H9 (cell line): ENCODE measurements around the gene VPS39. TPM values are rescaled to one million over a fixed set of nuclear protein-coding genes. Genes with fewer than 3 reads are reported as not detected.

Source experiments
- DNase-seq: peaks from one replicate; pipeline ENCODE4 v3.0.0-alpha.2; 2017
- H2AFZ ChIP-seq: one replicate; pipeline ENCODE4 v1.6.1; 2013; ENCODE audit warnings: mild to moderate bottlenecking, low read length, control low read depth, moderate library complexity
- H2AK5ac ChIP-seq: 2 replicates; pipeline ENCODE4 v1.6.1; 2013; ENCODE audit warnings: low read length, control low read depth, mixed read lengths; ENCODE audit not compliant: insufficient read length
- H2BK120ac ChIP-seq: one replicate; pipeline ENCODE4 v1.6.1; 2013; ENCODE audit warnings: low read depth, mild to moderate bottlenecking, low read length, control low read depth, inconsistent platforms; ENCODE audit not compliant: poor library complexity, severe bottlenecking
- H2BK12ac ChIP-seq: 2 replicates; pipeline ENCODE4 v1.6.1; 2013; ENCODE audit warnings: low read length, control low read depth, mixed read lengths, low read depth; ENCODE audit not compliant: insufficient read length
- H2BK15ac ChIP-seq: 2 replicates; pipeline ENCODE4 v1.6.1; 2013; ENCODE audit warnings: low read depth, low read length, control low read depth
- H2BK20ac ChIP-seq: one replicate; pipeline ENCODE4 v1.6.1; 2013; ENCODE audit warnings: low read depth, mild to moderate bottlenecking, low read length, control low read depth, inconsistent platforms; ENCODE audit not compliant: poor library complexity, severe bottlenecking
- H2BK5ac ChIP-seq: 2 replicates; pipeline ENCODE4 v1.6.1; 2013; ENCODE audit warnings: low read length, control low read depth, mixed read lengths; ENCODE audit not compliant: insufficient read length
- H3K14ac ChIP-seq: 2 replicates; pipeline ENCODE4 v1.6.1; 2013; ENCODE audit warnings: low read length, control low read depth; ENCODE audit not compliant: insufficient read depth
- H3K18ac ChIP-seq: 2 replicates; pipeline ENCODE4 v1.6.1; 2013; ENCODE audit warnings: low read depth, mild to moderate bottlenecking, mixed read lengths, low read length, control low read depth; ENCODE audit not compliant: insufficient read length
- H3K23ac ChIP-seq: 2 replicates; pipeline ENCODE4 v1.6.1; 2013; ENCODE audit warnings: low read length, control low read depth, mixed read lengths, low read depth; ENCODE audit not compliant: insufficient read length
- H3K23me2 ChIP-seq: 2 replicates; pipeline ENCODE4 v1.6.1; 2013; ENCODE audit warnings: low read depth, mild to moderate bottlenecking, mixed read lengths, low read length, control low read depth; ENCODE audit not compliant: insufficient read length, poor library complexity, severe bottlenecking
- H3K27ac ChIP-seq: 2 replicates; pipeline ENCODE4 v1.5.1; 2013; ENCODE audit warnings: low read length, control low read depth, mixed read lengths, low read depth; ENCODE audit not compliant: insufficient read length
- H3K27me3 ChIP-seq: 2 replicates; pipeline ENCODE4 v1.6.1; 2013; ENCODE audit warnings: low read length, control low read depth, inconsistent platforms; ENCODE audit not compliant: insufficient read depth
- H3K4ac ChIP-seq: 2 replicates; pipeline ENCODE4 v1.6.1; 2013; ENCODE audit warnings: low read depth, mild to moderate bottlenecking, control low read depth, inconsistent platforms, low read length, moderate library complexity
- H3K4me1 ChIP-seq: 2 replicates; pipeline ENCODE4 v1.6.1; 2013; ENCODE audit warnings: low read length, control low read depth, inconsistent platforms; ENCODE audit not compliant: insufficient read depth
- H3K4me2 ChIP-seq: 2 replicates; pipeline ENCODE4 v1.6.1; 2013; ENCODE audit warnings: low read length, control low read depth, mixed read lengths; ENCODE audit not compliant: insufficient read length, insufficient read depth
- H3K56ac ChIP-seq: 2 replicates; pipeline ENCODE4 v1.6.1; 2013; ENCODE audit warnings: low read depth, mild to moderate bottlenecking, mixed read lengths, low read length, control low read depth; ENCODE audit not compliant: insufficient read length
- H3K79me1 ChIP-seq: 2 replicates; pipeline ENCODE4 v1.6.1; 2013; ENCODE audit warnings: low read depth, mild to moderate bottlenecking, moderate library complexity, low read length, control low read depth, inconsistent platforms; ENCODE audit not compliant: insufficient read depth, poor library complexity, severe bottlenecking
- H3K79me2 ChIP-seq: 2 replicates; pipeline ENCODE4 v1.6.1; 2013; ENCODE audit warnings: low read length, control low read depth, inconsistent platforms; ENCODE audit not compliant: insufficient read depth
- H3K9ac ChIP-seq: 2 replicates; pipeline ENCODE4 v1.6.1; 2013; ENCODE audit warnings: low read length, control low read depth, mixed read lengths; ENCODE audit not compliant: insufficient read length; ENCODE audit errors: extremely low read depth
- H3K9me3 ChIP-seq: one replicate; pipeline ENCODE4 v1.6.1; 2013; ENCODE audit warnings: low read depth, low read length, inconsistent platforms; ENCODE audit not compliant: control insufficient read depth
- H3T11ph ChIP-seq: one replicate; pipeline ENCODE4 v1.6.1; 2013; ENCODE audit warnings: mild to moderate bottlenecking, low read length, control low read depth, inconsistent platforms
- H4K20me1 ChIP-seq: one replicate; pipeline ENCODE4 v1.6.1; 2013; ENCODE audit not compliant: control insufficient read depth, insufficient read length, insufficient read depth
- H4K5ac ChIP-seq: 2 replicates; pipeline ENCODE4 v1.6.1; 2013; ENCODE audit warnings: low read depth, mild to moderate bottlenecking, mixed read lengths, low read length, control low read depth; ENCODE audit not compliant: insufficient read length
- H4K8ac ChIP-seq: replicated peaks from 2 replicates; pipeline ENCODE4 v1.6.1; 2013; ENCODE audit warnings: low read length, control low read depth, mixed read lengths, low read depth; ENCODE audit not compliant: insufficient read length
- H4K91ac ChIP-seq: 2 replicates; pipeline ENCODE4 v1.6.1; 2013; ENCODE audit warnings: low read depth, mild to moderate bottlenecking, moderate library complexity, mixed read lengths, low read length, control low read depth; ENCODE audit not compliant: insufficient read length
- H3K27ac Mint-ChIP-seq, 3 experiments: 2 replicates in 2 of 3; 3 replicates in 1 of 3; pipeline ENCODE4 v1.8.0; 2020 to 2021; ENCODE audit warnings: mixed read lengths in 3 of 3, mild to moderate bottlenecking in 1 of 3, moderate library complexity in 1 of 3
- H3K27me3 Mint-ChIP-seq: 2 replicates; pipeline ENCODE4 v1.8.0; 2021; ENCODE audit warnings: low read depth, mild to moderate bottlenecking, moderate library complexity, mixed read lengths
- H3K36me3 Mint-ChIP-seq, 3 experiments: 2 replicates in 2 of 3; 3 replicates in 1 of 3; pipeline ENCODE4 v1.8.0; 2020 to 2021; ENCODE audit warnings: low read depth in 3 of 3, mixed read lengths in 3 of 3; ENCODE audit not compliant: insufficient read depth in 1 of 3
- H3K4me1 Mint-ChIP-seq, 2 experiments: 2 replicates each; pipeline ENCODE4 v1.8.0; 2020; ENCODE audit warnings: mixed read lengths in 2 of 2
- H3K4me3 Mint-ChIP-seq, 2 experiments: 2 replicates in 1 of 2; 3 replicates in 1 of 2; pipeline ENCODE4 v1.8.0; 2020 to 2021; ENCODE audit warnings: mild to moderate bottlenecking in 2 of 2, mixed read lengths in 2 of 2, moderate library complexity in 1 of 2
- H3K9me3 Mint-ChIP-seq, 2 experiments: 2 replicates in 1 of 2; 3 replicates in 1 of 2; pipeline ENCODE4 v1.8.0; 2020; ENCODE audit warnings: mild to moderate bottlenecking in 2 of 2, mixed read lengths in 2 of 2, moderate library complexity in 1 of 2
- CTCF ChIP-seq: fragments of 200-600 bp; sonication (generic); conservative IDR thresholded peaks from 3 replicates; pipeline ENCODE4 v1.8.0; 2021; ENCODE audit warnings: antibody characterized with exemption, mild to moderate bottlenecking
- WGBS: extraction: QIAGEN DNeasy Blood & Tissue Kit; methylation state at CpG from one replicate; pipeline ENCODE4 v1.1.7; 2013; ENCODE audit warnings: missing lambda C conversion rate, low lambda C conversion rate, mixed read lengths; ENCODE audit not compliant: insufficient read length; ENCODE audit errors: extremely low coverage; 5-methylcytosine and 5-hydroxymethylcytosine counted together
- total RNA-seq: library from RNA; stranded (reverse); gene quantifications from 2 replicates; pipeline ENCODE4 v1.2.1, GENCODE V29; 2021

VPS39 gene
- total RNA-seq, 1 experiment from 2014 or later, result 48.6 TPM

- no peak overlapping the region for H3K4me2 ChIP-seq
- no peak overlapping the region for H2BK12ac ChIP-seq
- WGBS, result no CpG with 5 or more reads among the region's 5 CpGs
- no peaks in the 10 kb centered on the region for H3K9me3 ChIP-seq
- Mint-ChIP-seq H3K36me3 (peaks cover 3 to 59% (median 54%) of the 10 kb centered on the region in 3 experiments; a peak in 6 of 7 replicates), H3K4me1 (no peaks in the 10 kb centered on the region), H3K9me3 (no peaks in the 10 kb centered on the region), H3K27ac (no peak overlapping the region; a peak in 1 of 7 replicates), H3K4me3 (no peak overlapping the region), H3K27me3 (no peaks in the 10 kb centered on the region)
- H4K5ac ChIP-seq, result no peak overlapping the region
- H3K4ac ChIP-seq, result no peak overlapping the region
- no peaks in the 10 kb centered on the region for H3K79me2 ChIP-seq
- H3K4me1 ChIP-seq, result no peaks in the 10 kb centered on the region
- no peaks in the 10 kb centered on the region for H3K79me1 ChIP-seq
- H2BK5ac ChIP-seq, result no peak overlapping the region
- H3K23me2 ChIP-seq, result no peaks in the 10 kb centered on the region
- no peak overlapping the region for H3K23ac ChIP-seq
- H3K27ac ChIP-seq, result no peak overlapping the region
- no peak overlapping the region for H2BK15ac ChIP-seq
- H4K8ac ChIP-seq, result no peak overlapping the region
- H4K20me1 ChIP-seq, result no peaks in the 10 kb centered on the region
- no peak overlapping the region for H4K91ac ChIP-seq
- TF ChIP-seq CTCF, result no peak
- H3K18ac ChIP-seq, result no peak overlapping the region
- H2BK120ac ChIP-seq, result no peak overlapping the region
- no peak overlapping the region for H2AFZ ChIP-seq
- H2AK5ac ChIP-seq, result no peak overlapping the region
- no peak overlapping the region for H2BK20ac ChIP-seq
- H3K14ac ChIP-seq, result no peak overlapping the region
- H3K56ac ChIP-seq, result no peak overlapping the region
- no peak overlapping the region for H3T11ph ChIP-seq
- no peaks in the 10 kb centered on the region for H3K27me3 ChIP-seq
- H3K9ac ChIP-seq, result no peak overlapping the region
- no peak for DNase-seq
Observed at GRCh38 chr15:42172475-42172874, 35.6 kb downstream of the VPS39 start.
